HepG2 (cell line): ENCODE results near the gene SCARF1. TPM values are rescaled to one million over a fixed set of nuclear protein-coding genes. Genes with fewer than 3 reads are reported as not detected.

Experiments
- BHLHE40 ChIP-seq: IDR thresholded peaks from 2 replicates; pipeline ENCODE4 v1.6.1; 2011; ENCODE audit warnings: low read length, improper control_type of control experiment
- FOXC1 ChIP-seq: sonication (generic); formaldehyde crosslinking; IDR thresholded peaks from 2 replicates; pipeline ENCODE4 v1.8.0; 2022; ENCODE audit warnings: mild to moderate bottlenecking, missing genetic modification reagents, borderline replicate concordance
- KMT2A ChIP-seq: sonication (generic); formaldehyde crosslinking; IDR thresholded peaks from 2 replicates; pipeline ENCODE4 v1.4.0; 2020; ENCODE audit warnings: missing genetic modification reagents
- KMT2B ChIP-seq: IDR thresholded peaks from 2 replicates; pipeline ENCODE4 v1.6.1; 2016; ENCODE audit warnings: missing genetic modification reagents, missing compliant biosample characterization
- MAX ChIP-seq: IDR thresholded peaks from 2 replicates; pipeline ENCODE4 v1.6.1; 2012; ENCODE audit warnings: inconsistent platforms
- MEF2D ChIP-seq: sonication (generic); formaldehyde crosslinking; IDR thresholded peaks from 2 replicates; pipeline ENCODE4 v1.5.1; 2020; ENCODE audit warnings: mild to moderate bottlenecking, missing genetic modification reagents
- MTA1 ChIP-seq: sonication (generic); formaldehyde crosslinking; IDR thresholded peaks from 2 replicates; pipeline ENCODE4 v1.4.0; 2020; ENCODE audit warnings: missing genetic modification reagents, mild to moderate bottlenecking, borderline replicate concordance
- NFKB2 ChIP-seq: sonication (generic); formaldehyde crosslinking; IDR thresholded peaks from 2 replicates; pipeline ENCODE4 v1.4.0; 2020; ENCODE audit warnings: missing genetic modification reagents, borderline replicate concordance
- PCBP2 ChIP-seq: fragments of 200-400 bp; formaldehyde crosslinking; optimal IDR thresholded peaks from 2 replicates; pipeline ENCODE3; 2018; ENCODE audit warnings: low read length, low read depth; ENCODE audit not compliant: poor library complexity, severe bottlenecking
- RAD21 ChIP-seq: fragments of 450-650 bp; formaldehyde crosslinking; IDR thresholded peaks from 2 replicates; pipeline ENCODE4 v1.5.0; 2020; ENCODE audit warnings: mild to moderate bottlenecking
- SRSF4 ChIP-seq: fragments of 200-400 bp; formaldehyde crosslinking; IDR thresholded peaks from one replicate; pipeline ENCODE4 v1.6.1; 2018; ENCODE audit warnings: mild to moderate bottlenecking, low read depth, low read length, moderate library complexity; ENCODE audit not compliant: poor library complexity, severe bottlenecking
- TBX2 ChIP-seq: sonication (generic); formaldehyde crosslinking; IDR thresholded peaks from 2 replicates; pipeline ENCODE4 v1.5.0; 2020; ENCODE audit warnings: missing genetic modification reagents, mild to moderate bottlenecking, borderline replicate concordance
- TFDP1 ChIP-seq: IDR thresholded peaks from 2 replicates; pipeline ENCODE4 v1.6.1; 2016; ENCODE audit warnings: missing compliant biosample characterization, missing genetic modification reagents, borderline replicate concordance
- ZBTB20 ChIP-seq: sonication (generic); formaldehyde crosslinking; IDR thresholded peaks from 2 replicates; pipeline ENCODE4 v1.8.1; 2023; ENCODE audit warnings: missing genetic modification reagents, low read depth, mild to moderate bottlenecking, borderline replicate concordance
- ZBTB3 ChIP-seq: sonication (generic); formaldehyde crosslinking; IDR thresholded peaks from 2 replicates; pipeline ENCODE4 v1.4.0; 2020; ENCODE audit warnings: low read depth, mild to moderate bottlenecking, moderate library complexity, missing genetic modification reagents, borderline replicate concordance
- ZEB1 ChIP-seq: IDR thresholded peaks from 2 replicates; pipeline ENCODE4 v1.6.1; 2012; ENCODE audit warnings: mild to moderate bottlenecking, low read depth, inconsistent platforms; ENCODE audit not compliant: insufficient replicate concordance
- ZFX ChIP-seq: sonication (generic); formaldehyde crosslinking; IDR thresholded peaks from 2 replicates; pipeline ENCODE4 v1.4.0; 2020; ENCODE audit warnings: mild to moderate bottlenecking, low read depth, missing genetic modification reagents, moderate library complexity
- ZMYM4 ChIP-seq: sonication (generic); formaldehyde crosslinking; IDR thresholded peaks from 2 replicates; pipeline ENCODE4 v1.8.1; 2023; ENCODE audit warnings: mild to moderate bottlenecking, missing genetic modification reagents
- ZNF558 ChIP-seq: sonication (generic); formaldehyde crosslinking; IDR thresholded peaks from 2 replicates; pipeline ENCODE4 v1.9.0; 2022; ENCODE audit warnings: mild to moderate bottlenecking, missing genetic modification reagents, borderline replicate concordance
- ZNF724P ChIP-seq: sonication (generic); formaldehyde crosslinking; IDR thresholded peaks from 2 replicates; pipeline ENCODE4 v1.8.0; 2022; ENCODE audit warnings: missing genetic modification reagents, borderline replicate concordance
- ZNF772 ChIP-seq: sonication (generic); formaldehyde crosslinking; IDR thresholded peaks from 2 replicates; pipeline ENCODE4 v1.5.0; 2020; ENCODE audit warnings: mild to moderate bottlenecking, missing genetic modification reagents
- ZNF883 ChIP-seq: sonication (generic); formaldehyde crosslinking; IDR thresholded peaks from 2 replicates; pipeline ENCODE4 v1.5.1; 2020; ENCODE audit warnings: mild to moderate bottlenecking, missing genetic modification reagents; ENCODE audit errors: not compliant biosample characterization
- polyA plus RNA-seq, 8 experiments: library from polyadenylated mRNA; depleted of rRNA in 3 of 8; stranded (reverse) in 7 of 8; unstranded in 1 of 8; fragments of >200 nt; fragmentation: Illumina TruSeq in 4 of 8; extraction: Trizol in 4 of 8; gene quantifications; 2 replicates each; pipeline versions ENCODE4 v1.2.1 to v1.2.3, GENCODE V29; 2011 to 2016; ENCODE audit warnings: low read depth in 4 of 8, missing spikeins in 1 of 8, mixed read lengths in 1 of 8; ENCODE audit not compliant: insufficient read depth in 1 of 8
- total RNA-seq, 5 experiments: library from RNA; depleted of rRNA; stranded (reverse); fragments of >200 nt; fragmentation: Illumina TruSeq; extraction: Trizol; gene quantifications; 2 replicates each; pipeline ENCODE4 v1.2.3, GENCODE V29; 2016; ENCODE audit warnings: low read depth in 1 of 5
- TF ChIP-seq, protein P1 (sequence below): sonication (generic); formaldehyde crosslinking; IDR thresholded peaks from 2 replicates; pipeline ENCODE4 v1.5.1; 2020; ENCODE audit warnings: missing genetic modification reagents, mild to moderate bottlenecking, borderline replicate concordance

SCARF1 gene
- total and polyA plus RNA-seq, 2 of the 13 experiments (the other 11 are each of a cell fraction or from before 2014, with no cell fraction given): 0.24 to 0.71 TPM

GRCh38 chr17:1597861-1598342 is 47.6 kb downstream of the SCARF1 start (continued):
- TF ChIP-seq KMT2A (CRISPR knock-in tag) (no peak; the same call in 1 of the 2 replicates), ZNF772 (CRISPR knock-in tag) (0 out of 2 replicates have a peak, but pooled peaks have one; percentile 53), ZMYM4 (CRISPR knock-in tag) (0 out of 2 replicates have a peak, but pooled peaks have one; percentile 41), RAD21 (CRISPR knock-in tag) (no peak), SRSF4 (no peak), FOXC1 (CRISPR knock-in tag) (0 out of 2 replicates have a peak, but pooled peaks have one; percentile 47), ZNF883 (no peak), KMT2B (CRISPR knock-in tag) (0 out of 2 replicates have a peak, but pooled peaks have one; percentile 27), MTA1 (CRISPR knock-in tag) (peak; percentile 37; the same call in 1 of the 2 replicates), ZFX (peak; percentile 59; the same call in 1 of the 2 replicates), BHLHE40 (peak; percentile 31; the same call in 1 of the 2 replicates), TFDP1 (CRISPR knock-in tag) (peak; percentile 76), ZBTB3 (CRISPR knock-in tag) (0 out of 2 replicates have a peak, but pooled peaks have one; percentile 46), PCBP2 (no peak), ZBTB20 (CRISPR knock-in tag) (peak; percentile 63; the same call in 1 of the 2 replicates), ZEB1 (peak; percentile 99), TBX2 (peak; percentile 67; the same call in 1 of the 2 replicates), NFKB2 (CRISPR knock-in tag) (peak; percentile 31; the same call in 1 of the 2 replicates), ZNF724P (CRISPR knock-in tag) (no peak), ZNF558 (peak; percentile 57; the same call in 1 of the 2 replicates), MAX (peak; percentile 76), MEF2D (CRISPR knock-in tag) (peak; percentile 56; the same call in 1 of the 2 replicates)
- TF ChIP-seq, protein P1, sequence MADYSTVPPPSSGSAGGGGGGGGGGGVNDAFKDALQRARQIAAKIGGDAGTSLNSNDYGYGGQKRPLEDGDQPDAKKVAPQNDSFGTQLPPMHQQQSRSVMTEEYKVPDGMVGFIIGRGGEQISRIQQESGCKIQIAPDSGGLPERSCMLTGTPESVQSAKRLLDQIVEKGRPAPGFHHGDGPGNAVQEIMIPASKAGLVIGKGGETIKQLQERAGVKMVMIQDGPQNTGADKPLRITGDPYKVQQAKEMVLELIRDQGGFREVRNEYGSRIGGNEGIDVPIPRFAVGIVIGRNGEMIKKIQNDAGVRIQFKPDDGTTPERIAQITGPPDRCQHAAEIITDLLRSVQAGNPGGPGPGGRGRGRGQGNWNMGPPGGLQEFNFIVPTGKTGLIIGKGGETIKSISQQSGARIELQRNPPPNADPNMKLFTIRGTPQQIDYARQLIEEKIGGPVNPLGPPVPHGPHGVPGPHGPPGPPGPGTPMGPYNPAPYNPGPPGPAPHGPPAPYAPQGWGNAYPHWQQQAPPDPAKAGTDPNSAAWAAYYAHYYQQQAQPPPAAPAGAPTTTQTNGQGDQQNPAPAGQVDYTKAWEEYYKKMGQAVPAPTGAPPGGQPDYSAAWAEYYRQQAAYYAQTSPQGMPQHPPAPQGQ: no peak
